B cell (primary cell): ENCODE data around the gene RASGRP2. TPM values are rescaled to one million over a fixed set of nuclear protein-coding genes. Genes with fewer than 3 reads are reported as not detected.

ENCODE experiments used
- ATAC-seq: fragments of 200-7000 bp; cut with Tn5 transposase; one replicate; pipeline ENCODE4 v1.10.0; 2021; ENCODE audit warnings: low read depth, mild to moderate bottlenecking, moderate number of reproducible peaks, moderate library complexity
- CTCF ChIA-PET: fragments of 350-600 bp; sonication (Branson Sonifier 250); formaldehyde crosslinking; loops from one replicate; lab custom pipeline; 2021; ENCODE audit warnings: antibody characterized with exemption, inconsistent platforms; lab: Charles Lee
- POLR2A ChIA-PET: fragments of 350-600 bp; sonication (Branson Sonifier 250); formaldehyde crosslinking; loops from one replicate; lab custom pipeline; 2021; ENCODE audit warnings: antibody characterized with exemption; lab: Charles Lee
- DNase-seq: peaks from one replicate; pipeline ENCODE4 v3.0.0; 2013
- H2AFZ ChIP-seq: 2 replicates; pipeline ENCODE4 v1.6.1; 2012; ENCODE audit warnings: mild to moderate bottlenecking, low read depth, low read length; ENCODE audit not compliant: insufficient read depth, poor library complexity, severe bottlenecking
- H3K27ac ChIP-seq, 2 donors: 1 replicate in 1 of 2; 2 replicates in 1 of 2; pipeline ENCODE4 v1.5.1; 2012 to 2013; ENCODE audit warnings: low read length in 2 of 2, mild to moderate bottlenecking in 2 of 2, moderate library complexity in 1 of 2
- H3K27me3 ChIP-seq, 4 experiments: fragments of 200-600 bp in 1 of 4; sonication (generic) in 1 of 4; replicated peaks in 1 of 4; 1 replicate in 2 of 4; 2 replicates in 2 of 4; pipeline versions ENCODE4 v1.6.1 to v1.7.0; 2013 to 2016; ENCODE audit warnings: low read length in 3 of 4, mild to moderate bottlenecking in 2 of 4, mixed read lengths in 1 of 4, moderate library complexity in 1 of 4; ENCODE audit not compliant: insufficient read depth in 4 of 4, control insufficient read depth in 3 of 4; ENCODE audit errors: control extremely low read depth in 1 of 4
- H3K36me3 ChIP-seq, 2 experiments: replicated peaks in 1 of 2; 1 replicate in 1 of 2; 2 replicates in 1 of 2; pipeline versions ENCODE4 v1.6.1 to v1.7.1; 2013; ENCODE audit warnings: low read length in 1 of 2; ENCODE audit not compliant: insufficient read depth in 2 of 2, control insufficient read depth in 1 of 2; ENCODE audit errors: control extremely low read depth in 1 of 2, extremely low read depth in 1 of 2
- H3K4me1 ChIP-seq, 2 donors: fragments of 200-600 bp in 1 of 2; sonication (generic) in 1 of 2; 1 replicate in 1 of 2; 2 replicates in 1 of 2; pipeline versions ENCODE4 v1.5.1 to v1.6.1; 2013 to 2017; ENCODE audit warnings: low read length in 2 of 2; ENCODE audit not compliant: control insufficient read depth in 2 of 2, insufficient read depth in 2 of 2
- H3K4me2 ChIP-seq: replicated peaks from 2 replicates; pipeline ENCODE3; 2012; ENCODE audit warnings: mild to moderate bottlenecking, low read depth, low read length; ENCODE audit not compliant: poor library complexity, severe bottlenecking
- H3K4me3 ChIP-seq, 5 experiments: fragments of 200-600 bp in 1 of 5; sonication (generic) in 1 of 5; 1 replicate in 3 of 5; 2 replicates in 2 of 5; pipeline versions ENCODE4 v1.5.1 to v1.7.0; 2011 to 2016; ENCODE audit warnings: low read length in 4 of 5, mild to moderate bottlenecking in 4 of 5, low read depth in 2 of 5, control low read depth in 1 of 5, moderate library complexity in 1 of 5; ENCODE audit not compliant: insufficient read depth in 1 of 5; ENCODE audit errors: control extremely low read depth in 1 of 5, extremely low read depth in 1 of 5
- H3K79me2 ChIP-seq: fragments of 200-600 bp; sonication (generic); one replicate; pipeline ENCODE4 v1.6.0; 2016; ENCODE audit warnings: low read length; ENCODE audit not compliant: control insufficient read depth, insufficient read depth
- H3K9ac ChIP-seq: fragments of 200-600 bp; sonication (generic); 2 replicates; pipeline ENCODE4 v1.6.1; 2017; ENCODE audit warnings: mild to moderate bottlenecking, low read length, moderate library complexity
- H3K9me3 ChIP-seq, 3 donors: one replicate each; pipeline versions ENCODE4 v1.6.1 to v1.7.1; 2013; ENCODE audit warnings: low read length in 2 of 3; ENCODE audit not compliant: control insufficient read depth in 2 of 3, insufficient read depth in 1 of 3; ENCODE audit errors: control extremely low read depth in 1 of 3
- H4K20me1 ChIP-seq: 2 replicates; pipeline ENCODE4 v1.6.0; 2012; ENCODE audit warnings: mild to moderate bottlenecking, low read length; ENCODE audit not compliant: insufficient read depth, control insufficient read depth, poor library complexity, severe bottlenecking
- H3K27ac Mint-ChIP-seq: one replicate; pipeline ENCODE4 v1.8.0; 2021; ENCODE audit warnings: mixed read lengths
- H3K27me3 Mint-ChIP-seq: one replicate; pipeline ENCODE4 v1.8.0; 2021; ENCODE audit warnings: mixed read lengths
- H3K4me1 Mint-ChIP-seq: one replicate; pipeline ENCODE4 v1.8.0; 2021; ENCODE audit warnings: mixed read lengths
- H3K4me3 Mint-ChIP-seq: one replicate; pipeline ENCODE4 v1.8.0; 2021; ENCODE audit warnings: mixed read lengths
- H3K9me3 Mint-ChIP-seq: one replicate; pipeline ENCODE4 v1.8.0; 2022; ENCODE audit warnings: mixed read lengths; ENCODE audit not compliant: insufficient read depth
- EZH2 ChIP-seq: IDR thresholded peaks from 2 replicates; pipeline ENCODE4 v1.6.1; 2012; ENCODE audit warnings: borderline replicate concordance, low read depth, mild to moderate bottlenecking, moderate library complexity, low read length; ENCODE audit not compliant: insufficient read depth, poor library complexity, severe bottlenecking
- WGBS: methylation state at CpG from one replicate; pipeline ENCODE4 v1.1.5; 2013; ENCODE audit warnings: missing lambda C conversion rate; ENCODE audit not compliant: insufficient coverage; 5-methylcytosine and 5-hydroxymethylcytosine counted together
- intact Hi-C: fragments of 100-400 bp; cut with micrococcal nuclease; formaldehyde crosslinking; loops from one replicate; pipeline ENCODE4 v1.10.0; 2022
- polyA plus RNA-seq: library from polyadenylated mRNA; depleted of rRNA; stranded (reverse); fragments of >200 nt; gene quantifications from 2 replicates; pipeline ENCODE4 v1.2.3, GENCODE V29; 2012
- total RNA-seq, 2 donors: library from RNA; stranded (reverse); fragments of 120-200 nt in 1 of 2; gene quantifications; 1 replicate in 1 of 2; 2 replicates in 1 of 2; pipeline versions ENCODE4 v1.2.3 to v1.2.4, GENCODE V29; 2013 to 2022
- TF ChIP-seq, protein P1 (sequence below): fragments of 200-600 bp; IDR thresholded peaks from one replicate; pipeline ENCODE4 v1.8.0; 2022; ENCODE audit warnings: antibody characterized with exemption, mild to moderate bottlenecking

Gene RASGRP2
- total and polyA plus RNA-seq, 2 donors (not counting 1 experiment from before 2014, with no cell fraction given), result 628 to 1,139 TPM

DNA sequence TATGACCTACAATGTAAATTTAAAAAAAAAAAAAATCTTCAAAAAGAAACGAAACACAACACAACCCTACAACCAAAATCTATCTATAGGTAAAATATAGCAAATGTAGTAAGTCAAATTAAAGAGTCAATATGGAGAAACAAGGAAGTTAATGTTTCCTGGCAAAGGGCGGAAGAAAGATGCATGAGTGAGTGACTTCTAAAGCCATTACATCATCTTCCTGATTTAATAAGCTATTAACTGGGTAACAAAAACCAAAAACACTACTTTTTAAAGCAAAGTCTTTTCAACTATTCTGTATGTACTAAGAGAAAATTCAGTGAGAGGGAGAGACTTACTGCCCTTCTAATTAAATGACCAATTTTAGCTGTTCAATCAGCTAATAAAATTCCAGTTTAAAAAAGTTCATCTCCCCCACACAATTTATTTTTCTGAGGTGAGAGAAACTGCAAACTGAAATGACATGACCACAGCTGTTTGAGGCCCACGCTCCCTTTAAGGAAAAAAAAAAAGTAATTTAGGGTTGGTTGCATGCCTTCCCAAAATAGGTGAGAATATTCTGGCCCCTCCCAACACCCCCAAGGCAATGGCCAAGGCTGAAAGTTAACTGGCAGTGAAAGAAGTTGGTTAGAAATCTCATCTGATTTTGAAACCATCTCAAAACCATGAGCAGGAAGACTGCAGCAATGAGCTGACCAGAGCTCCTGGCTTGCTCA, 28.5 kb upstream of the RASGRP2 start:
- Mint-ChIP-seq H3K9me3 (no peaks in the 10 kb centered on the region), H3K4me1 (peaks cover 96% of the 10 kb centered on the region), H3K4me3 (peak overlapping the region; percentile 79), H3K27ac (peak overlapping the region; percentile 84), H3K27me3 (no peaks in the 10 kb centered on the region)
- TF ChIP-seq, protein P1, sequence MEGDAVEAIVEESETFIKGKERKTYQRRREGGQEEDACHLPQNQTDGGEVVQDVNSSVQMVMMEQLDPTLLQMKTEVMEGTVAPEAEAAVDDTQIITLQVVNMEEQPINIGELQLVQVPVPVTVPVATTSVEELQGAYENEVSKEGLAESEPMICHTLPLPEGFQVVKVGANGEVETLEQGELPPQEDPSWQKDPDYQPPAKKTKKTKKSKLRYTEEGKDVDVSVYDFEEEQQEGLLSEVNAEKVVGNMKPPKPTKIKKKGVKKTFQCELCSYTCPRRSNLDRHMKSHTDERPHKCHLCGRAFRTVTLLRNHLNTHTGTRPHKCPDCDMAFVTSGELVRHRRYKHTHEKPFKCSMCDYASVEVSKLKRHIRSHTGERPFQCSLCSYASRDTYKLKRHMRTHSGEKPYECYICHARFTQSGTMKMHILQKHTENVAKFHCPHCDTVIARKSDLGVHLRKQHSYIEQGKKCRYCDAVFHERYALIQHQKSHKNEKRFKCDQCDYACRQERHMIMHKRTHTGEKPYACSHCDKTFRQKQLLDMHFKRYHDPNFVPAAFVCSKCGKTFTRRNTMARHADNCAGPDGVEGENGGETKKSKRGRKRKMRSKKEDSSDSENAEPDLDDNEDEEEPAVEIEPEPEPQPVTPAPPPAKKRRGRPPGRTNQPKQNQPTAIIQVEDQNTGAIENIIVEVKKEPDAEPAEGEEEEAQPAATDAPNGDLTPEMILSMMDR, result no peak
- TF ChIP-seq EZH2, result no peak
- WGBS, result no CpG with 5 or more reads among the region's 3 CpGs
- no peak overlapping the region for H2AFZ ChIP-seq
- ATAC-seq (peak; percentile 35), DNase-seq (peak; percentile 67)
- no peaks in the 10 kb centered on the region for H3K9me3 ChIP-seq
- peaks cover 91 to 92% of the 10 kb centered on the region in 2 donors for H3K4me1 ChIP-seq
- H3K4me3 ChIP-seq, result peak overlapping the region; percentile 14 to 59 (median 42)
- H3K27me3 ChIP-seq, result no peaks in the 10 kb centered on the region
- CTCF ChIA-PET, result interaction anchor here (0.7 to 12.2 kb wide), 14 partner anchors 9 to 826 kb away, joined by 3 to 280 read pairs (median 4); partner anchors contain the start of genes MAP4K2 and RASGRP2
- peak overlapping the region; percentile 53 for H3K9ac ChIP-seq
- peaks cover 91% of the 10 kb centered on the region for H4K20me1 ChIP-seq
- H3K4me2 ChIP-seq, result peak overlapping the region; percentile 73
- H3K27ac ChIP-seq, result peak overlapping the region; percentile 84 to 94
- peaks cover 89% of the 10 kb centered on the region for H3K79me2 ChIP-seq
- intact Hi-C loops, result loop anchor here (1.0 kb wide), 2 partner anchors 8 to 27 kb away; no protein-coding TSS in a partner anchor
- POLR2A ChIA-PET, result interaction anchor here (0.5 to 3.1 kb wide), 22 partner anchors 10 to 1469 kb away, joined by 3 to 47 read pairs (median 4); partner anchors contain the start of genes FAU, MRPL49, PLAAT4 and PYGM
- peaks cover 10 to 98% of the 10 kb centered on the region in 2 experiments for H3K36me3 ChIP-seq
